ENCODE results near the gene TAGAP.
A peak's percentile ranks its signal among the peaks of the same experiment; 100 is the strongest.
"Not testable (repeated sequence)": the region's sequence is repeated elsewhere in the genome, so short reads cannot be mapped to it uniquely, and the experiment has no call there.

TAGAP gene

GRCh38 chr6:159042003-159042825, 2.6 kb downstream of the TAGAP start:
- peak; percentile 85 for DNase-seq

GRCh38 chr6:159041181-159041580, 3.6 kb downstream of the TAGAP start:
- no peak for DNase-seq

GRCh38 chr6:159039885-159040258, 4.9 kb downstream of the TAGAP start:
- no peak for DNase-seq

GRCh38 chr6:159038914-159039884, 5.6 kb downstream of the TAGAP start:
- DNase-seq, result no peak

GRCh38 chr6:159038318-159038717, 6.5 kb downstream of the TAGAP start:
- DNase-seq, result not testable (repeated sequence)

GRCh38 chr6:159037756-159038290, 7.0 kb downstream of the TAGAP start:
- no peak for DNase-seq

GRCh38 chr6:159036673-159037072, 8.1 kb downstream of the TAGAP start:
- no peak for DNase-seq

GRCh38 chr6:159035891-159036290, 8.9 kb downstream of the TAGAP start:
- no peak for DNase-seq

- DNase-seq, result no peak
These were observed 11.4 kb downstream of the TAGAP start for GRCh38 chr6:159033160-159034049.

- no peak for DNase-seq
These were observed 12.9 kb downstream of the TAGAP start for GRCh38 chr6:159031846-159032245.

- DNase-seq, result no peak
These were observed 14.6 kb downstream of the TAGAP start for GRCh38 chr6:159030168-159030567.

- not testable (repeated sequence) for DNase-seq
These were observed 19.6 kb downstream of the TAGAP start for GRCh38 chr6:159025224-159025623.

GRCh38 chr6:159023893-159024292, 20.9 kb downstream of the TAGAP start:
- no peak for DNase-seq

- DNase-seq, result no peak
These were observed 24.8 kb downstream of the TAGAP start for GRCh38 chr6:159020011-159020410.

- no peak for DNase-seq
These were observed 26.8 kb downstream of the TAGAP start for GRCh38 chr6:159017757-159018559.

- no peak for DNase-seq
These were observed 30.4 kb downstream of the TAGAP start for GRCh38 chr6:159014406-159014805.

- no peak for DNase-seq
These were observed 31.6 kb downstream of the TAGAP start for GRCh38 chr6:159013229-159013628.

GRCh38 chr6:159012201-159012600, 32.6 kb downstream of the TAGAP start:
- no peak for DNase-seq

- DNase-seq, result not testable (repeated sequence)
These were observed 34.7 kb downstream of the TAGAP start for GRCh38 chr6:159010037-159010612.

- DNase-seq, result peak; percentile 12
These were observed 36.0 kb downstream of the TAGAP start for GRCh38 chr6:159008656-159009288.

- no peak for DNase-seq
These were observed 37.3 kb downstream of the TAGAP start for GRCh38 chr6:159007510-159007909.
